Adipocyte (in vitro differentiated cells): ENCODE results near the gene TMEM212.
"Not testable (repeated sequence)": the region's sequence is repeated elsewhere in the genome, so short reads cannot be mapped to it uniquely, and the experiment has no call there.

Experiments used
- DNase-seq: peaks from one replicate; pipeline ENCODE4 v3.0.0-alpha.2; 2015; ENCODE audit warnings: low read depth
- H3K27me3 ChIP-seq: replicated peaks from 2 replicates; pipeline ENCODE4 v1.7.0; 2013; ENCODE audit warnings: mild to moderate bottlenecking, low read length, moderate library complexity; ENCODE audit not compliant: control insufficient read depth, insufficient read depth
- H3K36me3 ChIP-seq: 2 replicates; pipeline ENCODE4 v1.7.0; 2013; ENCODE audit warnings: low read length, mild to moderate bottlenecking, moderate library complexity; ENCODE audit not compliant: control insufficient read depth, insufficient read depth, severe bottlenecking
- H3K4me1 ChIP-seq: 2 replicates; pipeline ENCODE4 v1.7.0; 2013; ENCODE audit warnings: mild to moderate bottlenecking, low read length, moderate library complexity; ENCODE audit not compliant: control insufficient read depth, insufficient read depth
- H3K4me3 ChIP-seq: 2 replicates; pipeline ENCODE4 v1.7.0; 2013; ENCODE audit warnings: mild to moderate bottlenecking, low read length, moderate library complexity
- H3K9ac ChIP-seq: 2 replicates; pipeline ENCODE4 v1.7.0; 2013; ENCODE audit warnings: mild to moderate bottlenecking, low read length, moderate library complexity
- H3K9me3 ChIP-seq: 2 replicates; pipeline ENCODE4 v1.7.0; 2013; ENCODE audit warnings: mild to moderate bottlenecking, low read length, moderate library complexity; ENCODE audit not compliant: control insufficient read depth

Gene TMEM212

GRCh38 chr3:171847595-171848259 lies 4.6 kb downstream of the TMEM212 start:
- Histone ChIP-seq H3K36me3 (no peaks in the 10 kb centered on the region), H3K4me1 (peaks cover 5% of the 10 kb centered on the region), H3K9ac (no peak overlapping the region), H3K9me3 (no peaks in the 10 kb centered on the region), H3K4me3 (no peak overlapping the region), H3K27me3 (no peaks in the 10 kb centered on the region)
- no peak for DNase-seq

- Histone ChIP-seq H3K4me3 (no peak overlapping the region), H3K9me3 (peaks cover 8% of the 10 kb centered on the region), H3K4me1 (no peaks in the 10 kb centered on the region), H3K36me3 (no peaks in the 10 kb centered on the region), H3K27me3 (no peaks in the 10 kb centered on the region), H3K9ac (no peak overlapping the region)
- no peak for DNase-seq
Observed at GRCh38 chr3:171849617-171850319, 6.6 kb downstream of the TMEM212 start.

GRCh38 chr3:171850320-171850959 lies 7.3 kb downstream of the TMEM212 start:
- no peak overlapping the region for H3K4me3 ChIP-seq
- no peaks in the 10 kb centered on the region for H3K4me1 ChIP-seq
- no peaks in the 10 kb centered on the region for H3K27me3 ChIP-seq
- DNase-seq: peak; percentile 37
- no peaks in the 10 kb centered on the region for H3K36me3 ChIP-seq
- H3K9ac ChIP-seq: no peak overlapping the region
- peaks cover 15% of the 10 kb centered on the region for H3K9me3 ChIP-seq

GRCh38 chr3:171850960-171851659 lies 8.0 kb downstream of the TMEM212 start:
- no peaks in the 10 kb centered on the region for H3K27me3 ChIP-seq
- H3K9me3 ChIP-seq: peaks cover 16% of the 10 kb centered on the region
- no peak overlapping the region for H3K9ac ChIP-seq
- no peaks in the 10 kb centered on the region for H3K36me3 ChIP-seq
- no peak overlapping the region for H3K4me3 ChIP-seq
- H3K4me1 ChIP-seq: no peaks in the 10 kb centered on the region
- DNase-seq: no peak

- Histone ChIP-seq H3K4me1 (no peaks in the 10 kb centered on the region), H3K4me3 (no peak overlapping the region), H3K27me3 (no peaks in the 10 kb centered on the region), H3K9ac (no peak overlapping the region), H3K36me3 (no peaks in the 10 kb centered on the region), H3K9me3 (peaks cover 16% of the 10 kb centered on the region)
- DNase-seq: no peak
Observed at GRCh38 chr3:171851660-171852058, 8.5 kb downstream of the TMEM212 start.

- DNase-seq: no peak
- Histone ChIP-seq H3K4me1 (no peaks in the 10 kb centered on the region), H3K36me3 (no peaks in the 10 kb centered on the region), H3K4me3 (no peak overlapping the region), H3K9me3 (peaks cover 16% of the 10 kb centered on the region), H3K27me3 (no peaks in the 10 kb centered on the region), H3K9ac (no peak overlapping the region)
Observed at GRCh38 chr3:171854649-171855305, 11.6 kb downstream of the TMEM212 start.

DNA sequence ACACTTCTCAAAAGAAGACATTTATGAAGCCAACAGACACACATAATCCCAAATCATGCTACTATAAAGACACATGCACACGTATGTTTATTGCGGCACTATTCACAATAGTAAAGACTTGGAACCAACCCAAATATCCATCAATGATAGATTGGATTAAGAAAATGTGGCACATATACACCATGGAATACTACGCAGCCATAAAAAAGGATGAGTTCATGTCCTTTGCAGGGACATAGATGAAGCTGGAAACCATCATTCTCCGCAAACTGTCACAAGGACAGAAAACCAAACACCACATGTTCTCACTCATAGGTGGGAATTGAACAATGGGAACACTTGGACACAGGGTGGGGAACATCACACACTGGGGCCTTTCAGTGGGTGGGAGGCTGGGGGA lies 15.6 kb downstream of the TMEM212 start:
- not testable (repeated sequence) for H3K4me1 ChIP-seq, H3K9ac ChIP-seq, H3K36me3 ChIP-seq, DNase-seq, H3K27me3 ChIP-seq, H3K4me3 ChIP-seq
- H3K9me3 ChIP-seq: peaks cover 16% of the 10 kb centered on the region

GRCh38 chr3:171860830-171861535 lies 17.8 kb downstream of the TMEM212 start:
- no peaks in the 10 kb centered on the region for H3K27me3 ChIP-seq
- H3K9me3 ChIP-seq: no peaks in the 10 kb centered on the region
- H3K9ac ChIP-seq: no peak overlapping the region
- peaks cover 10% of the 10 kb centered on the region for H3K4me1 ChIP-seq
- H3K36me3 ChIP-seq: no peaks in the 10 kb centered on the region
- no peak overlapping the region for H3K4me3 ChIP-seq
- DNase-seq: peak; percentile 82

GRCh38 chr3:171862392-171862791 lies 19.2 kb downstream of the TMEM212 start:
- H3K4me1 ChIP-seq: peaks cover 10% of the 10 kb centered on the region
- H3K9me3 ChIP-seq: no peaks in the 10 kb centered on the region
- no peak overlapping the region for H3K9ac ChIP-seq
- H3K4me3 ChIP-seq: no peak overlapping the region
- H3K36me3 ChIP-seq: no peaks in the 10 kb centered on the region
- H3K27me3 ChIP-seq: no peaks in the 10 kb centered on the region
- no peak for DNase-seq

GRCh38 chr3:171862993-171863521 lies 19.9 kb downstream of the TMEM212 start:
- Histone ChIP-seq H3K36me3 (no peaks in the 10 kb centered on the region), H3K27me3 (no peaks in the 10 kb centered on the region), H3K4me1 (peaks cover 10% of the 10 kb centered on the region), H3K4me3 (no peak overlapping the region), H3K9ac (no peak overlapping the region), H3K9me3 (no peaks in the 10 kb centered on the region)
- DNase-seq: peak; percentile 87
